Measurements from ENCODE around the gene HEATR5A.

Gene HEATR5A

DNA sequence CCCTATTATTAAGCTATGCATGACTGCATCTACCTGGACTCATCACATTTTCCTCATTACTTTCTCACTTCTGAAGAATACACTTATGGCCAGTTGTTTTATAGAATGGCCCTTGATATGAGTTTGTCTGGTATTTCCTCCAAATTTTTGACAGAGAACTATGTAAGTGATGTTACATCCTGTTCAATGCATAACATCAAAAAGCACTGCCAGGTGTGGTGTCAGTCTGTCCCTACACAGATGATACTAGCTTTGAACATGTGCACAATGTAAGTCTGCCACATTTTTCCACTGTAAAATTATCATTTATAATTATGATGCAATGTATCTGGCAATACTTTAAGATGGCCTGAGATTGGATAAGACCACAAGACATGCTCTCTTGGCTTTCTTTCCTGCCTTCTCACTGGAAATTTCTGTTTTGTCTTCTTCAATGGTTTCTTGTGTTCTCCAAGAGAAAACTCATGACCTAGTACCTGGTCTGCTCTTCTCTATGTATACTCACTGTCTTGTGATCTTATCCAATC is 28.3 kb downstream of the HEATR5A start:
- TF ChIP-seq, protein P1, sequence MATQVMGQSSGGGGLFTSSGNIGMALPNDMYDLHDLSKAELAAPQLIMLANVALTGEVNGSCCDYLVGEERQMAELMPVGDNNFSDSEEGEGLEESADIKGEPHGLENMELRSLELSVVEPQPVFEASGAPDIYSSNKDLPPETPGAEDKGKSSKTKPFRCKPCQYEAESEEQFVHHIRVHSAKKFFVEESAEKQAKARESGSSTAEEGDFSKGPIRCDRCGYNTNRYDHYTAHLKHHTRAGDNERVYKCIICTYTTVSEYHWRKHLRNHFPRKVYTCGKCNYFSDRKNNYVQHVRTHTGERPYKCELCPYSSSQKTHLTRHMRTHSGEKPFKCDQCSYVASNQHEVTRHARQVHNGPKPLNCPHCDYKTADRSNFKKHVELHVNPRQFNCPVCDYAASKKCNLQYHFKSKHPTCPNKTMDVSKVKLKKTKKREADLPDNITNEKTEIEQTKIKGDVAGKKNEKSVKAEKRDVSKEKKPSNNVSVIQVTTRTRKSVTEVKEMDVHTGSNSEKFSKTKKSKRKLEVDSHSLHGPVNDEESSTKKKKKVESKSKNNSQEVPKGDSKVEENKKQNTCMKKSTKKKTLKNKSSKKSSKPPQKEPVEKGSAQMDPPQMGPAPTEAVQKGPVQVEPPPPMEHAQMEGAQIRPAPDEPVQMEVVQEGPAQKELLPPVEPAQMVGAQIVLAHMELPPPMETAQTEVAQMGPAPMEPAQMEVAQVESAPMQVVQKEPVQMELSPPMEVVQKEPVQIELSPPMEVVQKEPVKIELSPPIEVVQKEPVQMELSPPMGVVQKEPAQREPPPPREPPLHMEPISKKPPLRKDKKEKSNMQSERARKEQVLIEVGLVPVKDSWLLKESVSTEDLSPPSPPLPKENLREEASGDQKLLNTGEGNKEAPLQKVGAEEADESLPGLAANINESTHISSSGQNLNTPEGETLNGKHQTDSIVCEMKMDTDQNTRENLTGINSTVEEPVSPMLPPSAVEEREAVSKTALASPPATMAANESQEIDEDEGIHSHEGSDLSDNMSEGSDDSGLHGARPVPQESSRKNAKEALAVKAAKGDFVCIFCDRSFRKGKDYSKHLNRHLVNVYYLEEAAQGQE (IDR thresholded peaks at IDR 0.05; ENCODE audit: insufficient read depth in 1 of 2, low read depth in 2 of 2, low read length in 2 of 2) = no peak
- TF ChIP-seq POLR2AphosphoS5 (IDR thresholded peaks at IDR 0.05; ENCODE audit: low read depth, low read length) = no peak

DNA sequence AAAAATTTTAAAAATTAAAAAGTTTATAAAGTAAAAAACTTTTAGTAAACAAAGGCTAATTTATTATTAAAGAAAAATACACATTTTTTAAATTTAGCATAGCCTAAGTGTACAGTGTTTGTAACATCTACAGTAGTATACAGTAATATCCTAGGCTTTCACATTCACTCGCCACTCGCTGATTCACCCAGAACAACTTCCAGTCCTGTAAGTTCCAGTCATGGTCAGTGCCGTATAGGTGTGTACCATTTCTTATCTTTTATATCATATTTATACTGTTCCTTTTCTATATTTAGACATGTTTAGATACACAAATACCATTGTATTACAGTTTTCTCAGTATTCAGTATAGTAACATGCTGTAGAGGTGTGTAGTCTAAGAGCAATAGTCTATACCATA is 28.9 kb downstream of the HEATR5A start:
- TF ChIP-seq SIN3A (IDR thresholded peaks at IDR 0.05; ENCODE audit: borderline replicate concordance, insufficient read depth, low read length) (no peak), POLR2AphosphoS5 (IDR thresholded peaks at IDR 0.05; ENCODE audit: low read depth, low read length) (no peak), FOXP2 (optimal IDR thresholded peaks at IDR 0.05; ENCODE audit: borderline replicate concordance, extremely low read depth, extremely low read length, insufficient read depth) (no peak)

DNA sequence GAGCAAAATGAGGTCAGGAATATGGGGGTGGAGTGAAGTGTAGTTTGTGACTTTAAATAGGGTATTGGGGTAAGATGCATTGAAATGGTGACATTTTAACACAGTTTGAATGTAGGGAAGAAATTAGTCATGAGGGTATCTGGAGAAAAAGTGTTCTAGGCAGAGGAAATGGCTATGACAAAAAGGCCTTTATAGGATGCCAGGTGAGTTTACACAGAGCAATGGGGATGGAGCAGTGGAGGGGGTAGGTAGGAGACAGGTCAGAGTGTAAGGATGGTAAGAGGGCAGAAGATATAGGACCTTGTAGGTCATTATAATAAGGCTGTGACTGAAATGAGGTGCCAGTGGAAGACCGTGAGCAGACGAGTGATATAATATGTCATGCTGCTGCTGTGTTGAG is 30.4 kb downstream of the HEATR5A start:
- TF ChIP-seq POLR2AphosphoS5 (IDR thresholded peaks at IDR 0.05; ENCODE audit: low read depth, low read length) = no peak

DNA sequence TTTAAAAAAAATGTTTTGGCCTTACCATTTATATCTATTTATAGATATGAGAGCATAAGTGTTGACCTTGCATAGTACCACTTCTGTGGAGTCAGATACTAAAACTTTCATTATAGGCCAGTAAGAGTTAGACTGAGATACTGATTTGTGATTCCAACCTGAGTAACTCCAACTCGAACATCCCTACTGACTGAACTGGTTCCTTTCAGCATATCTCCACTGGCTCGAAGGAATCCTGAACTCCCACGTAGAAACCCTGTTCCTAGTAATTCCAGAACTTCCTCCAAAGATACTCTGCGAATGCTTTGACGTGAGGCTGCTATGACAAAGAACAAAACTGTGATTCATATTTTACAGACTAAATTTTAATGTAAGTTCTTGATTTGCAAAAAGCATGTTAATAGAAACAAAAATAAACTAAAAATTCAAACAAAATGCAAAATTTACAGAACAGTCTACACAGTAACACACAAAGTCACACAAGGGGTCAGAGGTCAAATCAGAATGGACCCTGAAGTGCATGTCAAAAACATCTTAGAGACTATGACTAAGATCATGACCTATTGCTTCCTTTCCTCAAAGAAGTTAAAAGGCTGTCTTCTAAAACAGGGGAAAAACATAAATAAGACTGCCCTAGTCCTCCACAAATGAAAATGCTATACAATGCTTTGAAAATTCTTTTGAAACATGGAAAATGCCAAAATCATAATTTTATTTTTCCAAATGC is 31.5 kb downstream of the HEATR5A start:
- TF ChIP-seq FOXP2 (optimal IDR thresholded peaks at IDR 0.05; ENCODE audit: borderline replicate concordance, extremely low read depth, extremely low read length, insufficient read depth) (no peak), SIN3A (IDR thresholded peaks at IDR 0.05; ENCODE audit: borderline replicate concordance, insufficient read depth, low read length) (no peak), POLR2AphosphoS5 (IDR thresholded peaks at IDR 0.05; ENCODE audit: low read depth, low read length) (no peak), TAF1 (IDR thresholded peaks at IDR 0.05; ENCODE audit: borderline replicate concordance, insufficient read depth, low read length) (no peak)
- TF ChIP-seq, protein P1 (IDR thresholded peaks at IDR 0.05; ENCODE audit: insufficient read depth in 1 of 2, low read depth in 2 of 2, low read length in 2 of 2) = no peak

DNA sequence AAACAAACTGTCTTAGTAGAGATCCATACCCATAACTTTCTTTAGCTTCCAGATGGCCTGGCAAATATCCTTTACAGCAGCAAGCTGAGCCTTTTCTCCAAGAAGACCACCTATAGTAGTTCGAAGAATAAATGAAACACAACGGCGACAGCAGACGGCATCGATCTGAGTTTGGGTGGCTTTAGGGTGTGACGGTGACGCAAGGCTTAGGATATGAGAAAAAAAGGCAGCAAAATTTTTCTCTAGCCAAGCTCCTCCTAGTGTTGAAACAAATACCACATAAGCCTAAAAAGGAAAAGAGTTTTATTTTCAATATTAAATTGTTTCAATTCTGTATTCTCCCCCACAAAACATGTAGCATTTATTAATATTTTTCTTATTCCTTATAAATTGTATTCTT is 33.3 kb downstream of the HEATR5A start:
- TF ChIP-seq POLR2AphosphoS5 (IDR thresholded peaks at IDR 0.05; ENCODE audit: low read depth, low read length) (no peak), FOXP2 (optimal IDR thresholded peaks at IDR 0.05; ENCODE audit: borderline replicate concordance, extremely low read depth, extremely low read length, insufficient read depth) (no peak), TAF1 (IDR thresholded peaks at IDR 0.05; ENCODE audit: borderline replicate concordance, insufficient read depth, low read length) (no peak), SIN3A (IDR thresholded peaks at IDR 0.05; ENCODE audit: borderline replicate concordance, insufficient read depth, low read length) (no peak)
- TF ChIP-seq, protein P1 (IDR thresholded peaks at IDR 0.05; ENCODE audit: insufficient read depth in 1 of 2, low read depth in 2 of 2, low read length in 2 of 2) = no peak

DNA sequence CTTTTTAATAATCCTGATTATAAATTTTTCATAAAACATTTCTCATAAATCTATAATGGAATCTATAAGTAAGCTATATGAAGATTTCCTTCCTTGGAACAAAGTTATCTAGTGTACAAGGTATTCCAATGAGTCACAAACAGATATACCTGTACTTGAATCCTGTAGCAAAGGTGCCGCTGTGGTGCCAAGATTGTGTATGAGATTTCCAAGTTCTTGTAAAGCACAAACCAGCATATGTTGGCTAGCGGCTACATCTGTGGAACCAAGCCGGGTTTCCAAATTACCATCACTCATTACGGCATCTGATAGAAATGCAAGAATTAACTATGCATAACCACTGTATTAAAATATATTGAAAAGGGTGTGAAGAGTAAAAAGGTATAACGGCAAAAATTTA is 34.1 kb downstream of the HEATR5A start:
- no peak for TF ChIP-seq SIN3A (IDR thresholded peaks at IDR 0.05; ENCODE audit: borderline replicate concordance, insufficient read depth, low read length)
- no peak for TF ChIP-seq POLR2AphosphoS5 (IDR thresholded peaks at IDR 0.05; ENCODE audit: low read depth, low read length)
- TF ChIP-seq TAF1 (IDR thresholded peaks at IDR 0.05; ENCODE audit: borderline replicate concordance, insufficient read depth, low read length) = no peak
- TF ChIP-seq FOXP2 (optimal IDR thresholded peaks at IDR 0.05; ENCODE audit: borderline replicate concordance, extremely low read depth, extremely low read length, insufficient read depth) = no peak
- TF ChIP-seq, protein P1 (IDR thresholded peaks at IDR 0.05; ENCODE audit: insufficient read depth in 1 of 2, low read depth in 2 of 2, low read length in 2 of 2) = no peak
